HEK293T (cell line): ENCODE measurements around the gene ETV6.

Experiments used
- ARNT ChIP-seq: fragments of 450-650 bp; IDR thresholded peaks from 2 replicates; pipeline ENCODE4 v1.6.1; 2017; ENCODE audit warnings: mild to moderate bottlenecking
- FOXK2 ChIP-seq: fragments of 450-650 bp; IDR thresholded peaks from 2 replicates; pipeline ENCODE4 v1.6.1; 2016; ENCODE audit warnings: mild to moderate bottlenecking
- SP1 ChIP-seq: fragments of 450-650 bp; IDR thresholded peaks from 2 replicates; pipeline ENCODE4 v1.6.1; 2017
- SUZ12 ChIP-seq: fragments of 450-650 bp; IDR thresholded peaks from 2 replicates; pipeline ENCODE4 v1.6.1; 2016; ENCODE audit warnings: mild to moderate bottlenecking
- TARDBP ChIP-seq: fragments of 450-650 bp; IDR thresholded peaks from 2 replicates; pipeline ENCODE4 v1.6.1; 2016

DNA sequence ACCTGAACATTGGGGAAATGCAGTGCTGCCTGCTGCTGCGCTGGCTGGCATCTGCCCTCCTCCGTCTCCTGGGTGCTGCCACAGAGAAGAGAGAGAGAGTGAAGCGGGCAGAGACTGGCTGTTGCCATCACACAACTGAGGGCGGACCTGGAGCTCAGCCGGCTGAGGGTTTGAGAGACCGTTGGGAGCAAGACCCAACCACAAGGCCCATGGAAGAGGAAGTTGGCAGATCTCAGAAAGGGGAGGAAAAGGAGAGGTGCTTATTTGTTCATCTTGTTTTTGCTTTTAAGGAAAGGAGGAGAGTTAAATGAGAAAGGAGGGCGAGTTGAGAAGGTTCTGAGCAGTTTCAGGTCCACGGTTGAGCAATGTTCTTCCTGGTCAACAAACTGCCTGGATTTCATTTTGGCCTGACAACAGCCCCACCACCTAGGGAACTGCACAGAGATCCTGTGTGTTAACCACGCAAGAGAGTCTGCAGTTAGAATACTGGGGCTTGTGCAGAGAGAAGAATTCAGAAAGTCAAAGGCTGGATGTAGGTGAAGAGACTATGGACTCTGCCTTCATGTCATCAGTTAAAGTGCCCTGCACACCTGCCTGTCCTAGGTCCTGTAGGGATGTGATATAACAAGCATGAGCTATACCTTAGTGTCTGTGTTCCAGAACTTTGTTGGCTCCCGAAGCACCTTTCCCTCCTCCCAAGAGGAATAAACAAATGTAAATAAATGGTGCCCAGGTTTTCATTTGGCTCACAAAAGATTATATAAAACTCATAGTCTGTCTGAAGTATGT is 124.6 kb downstream of the ETV6 start:
- TF ChIP-seq SP1 = no peak
- TF ChIP-seq TARDBP = no peak
- TF ChIP-seq SUZ12 = no peak
- TF ChIP-seq FOXK2 = no peak
- no peak for TF ChIP-seq ARNT
